Measurements from ENCODE around the gene MTSS2. TPM values are rescaled to one million over a fixed set of nuclear protein-coding genes. Genes with fewer than 3 reads are reported as not detected.

Gene MTSS2
- total RNA-seq, 1 experiment from 2014 or later = 18.7 TPM

DNA sequence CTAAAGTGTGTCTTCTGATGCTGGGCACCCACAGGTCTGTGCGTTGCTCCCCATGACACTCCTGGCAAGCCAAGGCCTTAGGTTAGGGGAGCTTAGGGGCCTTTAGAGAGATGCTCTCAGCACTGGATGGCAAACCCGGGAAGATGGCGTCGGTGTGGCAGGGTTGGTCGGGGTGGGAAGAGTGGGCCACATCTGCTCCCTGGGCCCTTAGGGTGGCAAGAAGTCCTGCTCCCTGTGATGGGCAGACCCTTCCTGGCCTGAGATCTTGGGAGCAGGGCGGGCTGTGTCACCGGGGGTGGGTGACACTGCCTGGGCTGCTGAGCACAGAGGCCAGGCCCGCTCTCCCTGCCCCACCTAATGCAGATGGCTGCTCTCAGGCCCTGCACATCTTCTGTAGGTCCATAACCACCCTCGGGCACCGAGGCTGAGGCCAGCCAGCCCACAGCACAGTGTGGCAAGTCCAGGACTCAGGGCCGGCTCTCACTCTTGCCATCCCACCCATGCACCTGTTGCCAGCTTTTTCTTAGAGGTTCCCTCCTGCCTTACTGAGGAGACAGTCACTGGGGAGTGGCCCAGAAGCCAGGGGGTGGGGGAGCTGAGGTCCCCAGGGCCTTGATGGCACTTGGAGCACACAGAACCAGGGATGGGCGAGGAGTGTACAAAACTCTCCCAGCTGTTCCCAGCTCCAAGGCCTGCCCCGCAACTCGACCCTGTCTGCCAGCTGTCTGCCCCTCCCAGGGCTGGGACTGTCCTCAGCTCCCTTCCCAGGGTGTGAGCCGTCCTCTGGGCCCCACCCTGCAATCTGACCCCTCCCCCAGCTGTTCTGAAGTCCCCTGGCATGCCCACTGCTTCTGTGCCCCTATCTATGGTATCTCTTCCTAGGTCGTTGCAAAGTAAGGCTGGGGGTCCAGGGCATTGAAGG lies 4.4 kb upstream of the MTSS2 start:
- ATAC-seq (no peak), DNase-seq (no peak)
- Histone ChIP-seq H3K27ac (ENCODE audit: low read length) (no peak overlapping the region), H3K27me3 (ENCODE audit: low read length) (no peaks in the 10 kb centered on the region), H3F3A (ENCODE audit: low read length, unreplicated experiment) (no peaks in the 10 kb centered on the region), H3K9me3 (ENCODE audit: low read length) (no peaks in the 10 kb centered on the region), H3K4me3 (ENCODE audit: low read length) (no peak overlapping the region), H4K20me1 (ENCODE audit: low read length) (no peaks in the 10 kb centered on the region), H3K9ac (ENCODE audit: low read length) (no peak overlapping the region), H2AFZ (ENCODE audit: low read length) (no peak overlapping the region), H3K4me1 (ENCODE audit: insufficient read depth, low read length) (peaks cover 32% of the 10 kb centered on the region), H3K4me2 (ENCODE audit: low read length) (no peak overlapping the region), H3K9me2 (replicated peaks; ENCODE audit: low read length) (no peaks in the 10 kb centered on the region), H3K36me3 (ENCODE audit: low read depth, low read length) (no peaks in the 10 kb centered on the region), H3K79me2 (ENCODE audit: low read length) (peaks cover 2% of the 10 kb centered on the region)
- CTCF ChIA-PET = no interaction called here
- POLR2A ChIA-PET (ENCODE audit: unreplicated experiment) = no interaction called here
- intact Hi-C loops (cut with micrococcal nuclease) = loop anchor here (10.0 kb wide), 1 partner anchor 85 kb away; no protein-coding TSS in a partner anchor
- TF ChIP-seq EZH2 (IDR thresholded peaks at IDR 0.05; ENCODE audit: low read length, unreplicated experiment) = no peak
- no peak for TF ChIP-seq EZH2phosphoT487 (IDR thresholded peaks at IDR 0.05; ENCODE audit: borderline replicate concordance, low read length)
- no peak for TF ChIP-seq CTCF (conservative IDR thresholded peaks at IDR 0.05; ENCODE audit: low read depth, low read length)
- no TSS peak for BruUV-seq (replicated peaks)

DNA sequence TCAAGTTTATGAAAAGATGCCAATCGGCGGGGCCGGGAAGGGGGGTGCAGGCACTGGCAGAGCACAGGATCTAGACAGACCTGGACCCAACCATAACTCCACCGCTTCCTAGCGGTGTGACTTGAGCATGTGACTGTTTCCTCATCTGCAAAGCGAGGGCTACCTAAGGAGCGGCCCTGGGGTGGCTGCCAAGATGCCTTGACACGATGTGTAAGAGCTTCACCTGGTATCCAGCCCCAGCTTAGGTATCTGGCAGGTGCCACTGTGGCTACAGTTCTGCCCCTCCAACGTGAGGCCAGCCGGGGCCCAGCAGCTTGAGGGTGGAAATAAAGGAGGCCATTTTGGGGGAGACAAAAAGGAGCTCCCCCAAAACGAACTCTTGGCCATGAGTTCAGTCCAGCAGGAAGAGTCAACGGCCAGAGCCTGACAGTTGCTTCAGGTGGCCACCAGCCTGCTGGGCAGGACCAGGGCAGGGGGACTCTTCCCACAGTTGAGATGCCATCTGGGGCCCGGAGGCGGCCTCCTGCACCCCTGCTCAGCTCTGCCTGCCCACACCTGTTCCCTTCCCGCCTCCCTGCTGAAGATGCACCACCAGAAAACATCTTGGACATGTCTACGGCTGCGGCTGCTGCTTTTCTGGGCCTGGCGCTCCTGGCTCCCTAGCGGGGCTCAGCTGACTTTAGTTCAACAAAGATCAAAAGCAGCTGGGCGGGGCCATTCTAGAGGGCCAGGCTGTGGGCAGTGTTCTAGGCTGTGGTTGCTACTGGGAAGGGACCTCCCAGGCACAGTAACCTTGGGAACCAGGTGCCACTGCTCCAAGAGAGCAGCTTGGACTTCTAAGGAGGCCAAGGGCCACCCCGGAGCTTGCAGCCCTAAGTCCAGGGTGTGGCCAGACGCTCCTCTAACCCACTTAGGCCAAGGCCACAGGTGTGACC lies 3.4 kb upstream of the MTSS2 start:
- no peak overlapping the region for H3K27ac ChIP-seq (ENCODE audit: low read length)
- intact Hi-C loops (cut with micrococcal nuclease) = no loop called here
- peaks cover 11% of the 10 kb centered on the region for H3K79me2 ChIP-seq (ENCODE audit: low read length)
- TF ChIP-seq CTCF (conservative IDR thresholded peaks at IDR 0.05; ENCODE audit: low read depth, low read length) (no peak), EZH2phosphoT487 (IDR thresholded peaks at IDR 0.05; ENCODE audit: borderline replicate concordance, low read length) (no peak), EZH2 (IDR thresholded peaks at IDR 0.05; ENCODE audit: low read length, unreplicated experiment) (no peak)
- no peaks in the 10 kb centered on the region for H3K36me3 ChIP-seq (ENCODE audit: low read depth, low read length)
- no peaks in the 10 kb centered on the region for H3K27me3 ChIP-seq (ENCODE audit: low read length)
- DNase-seq (no peak), ATAC-seq (no peak)
- no peak overlapping the region for H3K9ac ChIP-seq (ENCODE audit: low read length)
- BruUV-seq (replicated peaks) = no TSS peak
- POLR2A ChIA-PET (ENCODE audit: unreplicated experiment) = no interaction called here
- peaks cover 30% of the 10 kb centered on the region for H3K4me1 ChIP-seq (ENCODE audit: insufficient read depth, low read length)
- H4K20me1 ChIP-seq (ENCODE audit: low read length) = no peaks in the 10 kb centered on the region
- H3K9me2 ChIP-seq (replicated peaks; ENCODE audit: low read length) = no peaks in the 10 kb centered on the region
- H3K4me2 ChIP-seq (ENCODE audit: low read length) = no peak overlapping the region
- no peaks in the 10 kb centered on the region for H3F3A ChIP-seq (ENCODE audit: low read length, unreplicated experiment)
- CTCF ChIA-PET = no interaction called here
- H2AFZ ChIP-seq (ENCODE audit: low read length) = no peak overlapping the region
- no peaks in the 10 kb centered on the region for H3K9me3 ChIP-seq (ENCODE audit: low read length)
- no peak overlapping the region for H3K4me3 ChIP-seq (ENCODE audit: low read length)
